ENCODE measurements around the gene SLC2A5.
A peak's percentile ranks its signal among the peaks of the same experiment; 100 is the strongest.
"Not testable (repeated sequence)": the region's sequence is repeated elsewhere in the genome, so short reads cannot be mapped to it uniquely, and the experiment has no call there.

The SLC2A5 gene

GRCh38 chr1:9004031-9004699 is 65.3 kb downstream of the SLC2A5 start:
- no peak for DNase-seq

- DNase-seq, result not testable (repeated sequence)
Observed at GRCh38 chr1:9002215-9002560, 67.2 kb downstream of the SLC2A5 start.

GRCh38 chr1:9001534-9002214 is 67.8 kb downstream of the SLC2A5 start:
- DNase-seq, result not testable (repeated sequence)

- DNase-seq, result not testable (repeated sequence)
Observed at GRCh38 chr1:8993962-8994675, 75.3 kb downstream of the SLC2A5 start.

- DNase-seq, result no peak
Observed at GRCh38 chr1:8992936-8993687, 76.3 kb downstream of the SLC2A5 start.

- DNase-seq, result no peak
Observed at GRCh38 chr1:8989821-8990220, 79.6 kb downstream of the SLC2A5 start.

- DNase-seq, result no peak
Observed at GRCh38 chr1:8989061-8989460, 80.4 kb downstream of the SLC2A5 start.

GRCh38 chr1:8988618-8988967 is 80.8 kb downstream of the SLC2A5 start:
- no peak for DNase-seq

GRCh38 chr1:8987881-8988617 is 81.4 kb downstream of the SLC2A5 start:
- DNase-seq, result peak; percentile 79

- no peak for DNase-seq
Observed at GRCh38 chr1:8986814-8987190, 82.6 kb downstream of the SLC2A5 start.

GRCh38 chr1:8985915-8986813 is 83.3 kb downstream of the SLC2A5 start:
- DNase-seq, result no peak

Data from stimulated activated CD4-positive, alpha-beta T cell treated with anti-CD3 and anti-CD28 coated beads, Interleukin-2, amount 100 ng/mL, for 24 hours (primary cell).